Measurements from ENCODE around the gene CAV1.
A peak's percentile ranks its signal among the peaks of the same experiment; 100 is the strongest.

The CAV1 gene

DNA sequence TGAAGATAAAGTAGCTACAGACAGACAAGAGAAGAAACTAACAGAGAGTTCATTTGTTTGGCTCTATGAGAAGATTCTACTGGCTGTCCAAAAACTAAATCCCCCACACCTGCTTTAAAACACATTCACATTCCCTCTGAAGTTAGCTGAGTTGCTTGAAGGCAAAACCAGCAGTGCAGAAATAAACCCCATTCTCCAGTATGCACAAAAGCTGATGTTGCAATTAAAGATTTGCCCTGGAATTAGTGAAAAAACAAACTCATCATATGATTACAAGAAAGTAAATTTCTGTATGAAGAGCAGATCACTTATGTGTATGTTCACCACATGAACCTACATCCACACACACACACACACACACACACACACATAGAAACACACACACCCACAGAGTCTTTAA, 9.3 kb upstream of the CAV1 start:
- no peak overlapping the region for H3K4me3 ChIP-seq (ENCODE audit: low read length)
- TF ChIP-seq ZNF274 (IDR thresholded peaks at IDR 0.05; ENCODE audit: low read depth, low read length): no peak

GRCh38 chr7:116516324-116516723, 8.5 kb upstream of the CAV1 start:
- no peak for TF ChIP-seq ZNF274 (IDR thresholded peaks at IDR 0.05; ENCODE audit: low read depth, low read length)

DNA sequence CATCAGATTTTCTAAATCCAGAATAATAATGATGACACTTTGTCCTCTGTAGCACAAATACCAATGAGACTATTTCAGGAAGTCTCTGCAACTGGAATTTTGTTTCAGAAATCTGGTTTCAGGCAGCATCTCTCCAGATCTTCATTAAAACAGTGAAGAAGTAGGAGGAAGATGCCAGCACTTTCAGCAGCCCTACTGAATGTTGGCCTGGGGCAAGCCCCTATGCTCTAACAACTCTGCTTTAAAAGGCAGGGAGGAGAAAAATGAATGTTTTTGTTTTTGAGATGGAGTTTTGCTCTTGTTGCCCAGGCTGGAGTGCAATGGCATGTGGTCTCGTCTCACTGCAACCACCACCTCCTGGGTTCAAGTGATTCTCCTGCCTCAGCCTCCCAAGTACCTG, 7.2 kb upstream of the CAV1 start:
- no peak for TF ChIP-seq ZNF274 (IDR thresholded peaks at IDR 0.05; ENCODE audit: low read depth, low read length)
- no peak overlapping the region for H3K4me3 ChIP-seq (ENCODE audit: low read length)

More at GRCh38 chr7:116516324-116516723, 8.5 kb upstream of the CAV1 start:
- H3K4me3 ChIP-seq (ENCODE audit: low read length): no peak overlapping the region

DNA sequence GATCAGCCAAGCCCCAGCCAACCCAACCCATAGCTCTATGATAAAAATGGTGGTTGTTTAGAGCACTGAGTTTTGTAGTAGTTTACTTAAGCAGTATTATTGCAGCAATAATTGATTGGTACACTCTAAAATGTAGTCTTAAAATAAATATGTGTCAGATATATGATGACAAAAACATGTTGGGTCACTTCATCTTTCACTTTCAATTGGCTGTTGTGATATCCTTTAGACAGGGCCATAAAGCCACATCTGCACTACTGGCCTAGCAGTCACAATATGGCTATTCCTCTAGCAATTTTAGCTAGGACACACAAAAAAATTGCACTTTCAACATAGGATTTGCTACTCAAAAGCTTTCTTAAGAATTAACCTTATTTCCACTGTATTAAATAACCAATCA, 5.9 kb upstream of the CAV1 start:
- no peak for TF ChIP-seq ZNF274 (IDR thresholded peaks at IDR 0.05; ENCODE audit: low read depth, low read length)
- H3K4me3 ChIP-seq (ENCODE audit: low read length): no peak overlapping the region

- no peak overlapping the region for H3K4me3 ChIP-seq (ENCODE audit: low read length)
- no peak for TF ChIP-seq ZNF274 (IDR thresholded peaks at IDR 0.05; ENCODE audit: low read depth, low read length)
These were observed 3.7 kb upstream of the CAV1 start for GRCh38 chr7:116521046-116521664.

GRCh38 chr7:116522247-116522646, 2.6 kb upstream of the CAV1 start:
- H3K4me3 ChIP-seq (ENCODE audit: low read length): no peak overlapping the region

DNA sequence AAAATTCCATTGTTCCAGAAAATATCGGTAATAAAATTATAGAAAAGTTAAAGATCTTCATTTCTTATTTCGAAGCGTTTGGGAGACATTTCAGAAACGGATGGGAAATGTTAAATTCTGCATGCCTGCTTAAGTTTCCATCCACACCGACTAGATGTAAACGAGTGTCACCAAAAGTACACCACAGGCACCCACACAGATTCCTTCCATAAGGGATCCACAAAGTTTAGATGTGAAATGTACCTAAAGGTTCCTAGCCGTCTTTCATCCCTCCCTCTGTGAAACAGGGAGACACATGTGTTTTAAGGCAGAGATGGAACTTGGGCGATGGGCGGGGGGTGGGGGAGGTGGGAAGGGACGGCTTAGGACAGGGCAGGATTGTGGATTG, 621 bp upstream of the CAV1 start:
- no peak overlapping the region for H3K4me3 ChIP-seq (ENCODE audit: low read length)
- TF ChIP-seq ZNF274 (IDR thresholded peaks at IDR 0.05; ENCODE audit: low read depth, low read length): no peak

More at GRCh38 chr7:116522247-116522646, 2.6 kb upstream of the CAV1 start:
- no peak for TF ChIP-seq ZNF274 (IDR thresholded peaks at IDR 0.05; ENCODE audit: low read depth, low read length)

GRCh38 chr7:116525298-116525912, 569 bp downstream of the CAV1 start:
- TF ChIP-seq ZNF274 (IDR thresholded peaks at IDR 0.05; ENCODE audit: low read depth, low read length): no peak
- H3K4me3 ChIP-seq (ENCODE audit: low read length): peak overlapping the region; percentile 53

GRCh38 chr7:116525913-116526861, 1.4 kb downstream of the CAV1 start:
- H3K4me3 ChIP-seq (ENCODE audit: low read length): peak overlapping the region; percentile 53
- TF ChIP-seq ZNF274 (IDR thresholded peaks at IDR 0.05; ENCODE audit: low read depth, low read length): no peak

- peak overlapping the region; percentile 53; the same call in 1 of the 2 replicates for H3K4me3 ChIP-seq (ENCODE audit: low read length)
These were observed 2.1 kb downstream of the CAV1 start for GRCh38 chr7:116526897-116527296.

DNA sequence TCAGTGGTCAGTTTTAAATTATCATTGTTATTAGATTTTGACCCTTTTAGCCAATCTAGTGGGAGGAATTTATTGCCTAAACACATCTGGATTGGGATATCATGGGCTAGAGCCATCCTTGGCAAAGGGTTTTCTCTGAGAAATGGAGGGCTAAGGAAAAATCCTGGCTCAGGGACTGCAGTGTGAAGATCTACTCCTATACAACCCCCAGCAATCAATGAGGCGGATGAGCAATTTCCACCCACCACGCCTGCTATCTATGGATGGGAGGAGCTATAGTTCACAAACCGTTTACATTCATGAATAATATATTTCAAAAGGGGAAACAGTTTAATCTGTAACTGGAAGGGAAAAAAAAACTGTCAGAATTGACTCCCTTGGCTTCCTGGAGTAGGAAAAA, 2.7 kb downstream of the CAV1 start:
- no peak overlapping the region for H3K4me3 ChIP-seq (ENCODE audit: low read length)
- no peak for TF ChIP-seq ZNF274 (IDR thresholded peaks at IDR 0.05; ENCODE audit: low read depth, low read length)

More at GRCh38 chr7:116526897-116527296, 2.1 kb downstream of the CAV1 start:
- no peak for TF ChIP-seq ZNF274 (IDR thresholded peaks at IDR 0.05; ENCODE audit: low read depth, low read length)

GRCh38 chr7:116528008-116528789, 3.4 kb downstream of the CAV1 start:
- no peak for TF ChIP-seq ZNF274 (IDR thresholded peaks at IDR 0.05; ENCODE audit: low read depth, low read length)
- no peak overlapping the region for H3K4me3 ChIP-seq (ENCODE audit: low read length)

DNA sequence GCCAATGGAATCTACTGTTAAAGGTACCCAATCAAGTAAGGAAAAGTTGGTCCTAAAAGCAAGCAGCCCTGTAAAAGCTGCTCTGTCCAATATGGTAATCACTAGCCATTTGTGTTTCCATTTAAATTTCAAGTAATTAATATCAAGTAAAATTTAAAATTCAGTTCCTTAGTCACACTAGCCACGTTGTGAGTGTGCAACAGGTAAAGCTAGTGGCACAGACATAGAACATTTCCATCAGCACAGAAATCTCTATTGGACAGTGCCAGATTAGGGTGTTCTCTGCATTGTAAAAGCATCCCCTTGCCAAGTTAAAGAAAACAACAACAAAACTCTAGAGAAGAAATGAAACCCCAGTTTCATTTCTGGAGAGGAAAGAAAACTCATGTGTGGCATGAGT, 4.4 kb downstream of the CAV1 start:
- TF ChIP-seq ZNF274 (IDR thresholded peaks at IDR 0.05; ENCODE audit: low read depth, low read length): no peak
- no peak overlapping the region for H3K4me3 ChIP-seq (ENCODE audit: low read length)
